MM.1S (cell line): Measurements from ENCODE around the gene HPGDS.

ENCODE experiments used
- DNase-seq: peaks from one replicate; pipeline ENCODE4 v3.0.0-alpha.2; 2015
- H2AFZ ChIP-seq: fragments of 300-600 bp; sonication (generic); 2 replicates; pipeline ENCODE4 v1.6.0; 2016; ENCODE audit warnings: antibody characterized with exemption, low read length
- H3F3A ChIP-seq: fragments of 300-600 bp; sonication (generic); 2 replicates; pipeline ENCODE4 v1.6.1; 2016; ENCODE audit warnings: mild to moderate bottlenecking, antibody characterized with exemption, low read length, moderate library complexity, mixed read lengths; ENCODE audit not compliant: insufficient read depth
- H3K27ac ChIP-seq: fragments of 300-600 bp; sonication (generic); 2 replicates; pipeline ENCODE4 v1.5.1; 2016; ENCODE audit warnings: mild to moderate bottlenecking, low read length
- H3K27me3 ChIP-seq: fragments of 300-600 bp; sonication (generic); replicated peaks from 2 replicates; pipeline ENCODE4 v1.6.0; 2016; ENCODE audit warnings: low read length; ENCODE audit not compliant: insufficient read depth
- H3K36me3 ChIP-seq: fragments of 300-600 bp; sonication (generic); replicated peaks from 2 replicates; pipeline ENCODE4 v1.6.1; 2016; ENCODE audit warnings: mild to moderate bottlenecking, low read length, mixed read lengths; ENCODE audit not compliant: insufficient read depth
- H3K4me1 ChIP-seq: fragments of 300-600 bp; sonication (generic); 2 replicates; pipeline ENCODE4 v1.6.1; 2016; ENCODE audit warnings: low read length, mixed read lengths
- H3K4me2 ChIP-seq: fragments of 300-600 bp; sonication (generic); 2 replicates; pipeline ENCODE4 v1.6.0; 2016; ENCODE audit warnings: low read depth, low read length
- H3K4me3 ChIP-seq: fragments of 300-600 bp; sonication (generic); 2 replicates; pipeline ENCODE4 v1.5.1; 2016; ENCODE audit warnings: low read length, mixed read lengths
- H3K79me2 ChIP-seq: fragments of 300-600 bp; sonication (generic); 2 replicates; pipeline ENCODE4 v1.6.1; 2016; ENCODE audit warnings: mixed run types, low read length, mixed read lengths
- H3K9ac ChIP-seq: fragments of 300-600 bp; sonication (generic); 2 replicates; pipeline ENCODE4 v1.6.1; 2016; ENCODE audit warnings: low read length, mixed read lengths
- H3K9me2 ChIP-seq: fragments of 300-600 bp; sonication (generic); replicated peaks from 2 replicates; pipeline ENCODE4 v1.6.1; 2016; ENCODE audit warnings: mild to moderate bottlenecking, low read length, mixed read lengths; ENCODE audit not compliant: insufficient read depth
- H3K9me3 ChIP-seq: fragments of 300-600 bp; sonication (generic); replicated peaks from 2 replicates; pipeline ENCODE4 v1.6.1; 2016; ENCODE audit warnings: mild to moderate bottlenecking, low read length, mixed read lengths; ENCODE audit not compliant: insufficient read depth
- H4K20me1 ChIP-seq: fragments of 300-600 bp; sonication (generic); 2 replicates; pipeline ENCODE4 v1.6.1; 2016; ENCODE audit warnings: mild to moderate bottlenecking, low read length, moderate library complexity, mixed read lengths; ENCODE audit not compliant: insufficient read depth
- EZH2 ChIP-seq: fragments of 300-600 bp; sonication (generic); optimal IDR thresholded peaks from 2 replicates; pipeline ENCODE3; 2017; ENCODE audit warnings: low read depth, mild to moderate bottlenecking, antibody characterized with exemption, low read length, mixed read lengths
- EZH2phosphoT487 ChIP-seq: fragments of 300-600 bp; sonication (generic); IDR thresholded peaks from 2 replicates; pipeline ENCODE4 v1.6.1; 2018; ENCODE audit warnings: antibody characterized with exemption, low read length
- TF ChIP-seq, protein P1 (sequence below): fragments of 300-600 bp; sonication (generic); IDR thresholded peaks from 2 replicates; pipeline ENCODE4 v1.5.1; 2016; ENCODE audit warnings: antibody characterized with exemption, low read length, mixed read lengths

The HPGDS gene

GRCh38 chr4:94277534-94277933, 65.1 kb downstream of the HPGDS start:
- no peak overlapping the region for H3K27ac ChIP-seq
- H3K27me3 ChIP-seq: no peaks in the 10 kb centered on the region
- no peaks in the 10 kb centered on the region for H3K9me3 ChIP-seq
- H4K20me1 ChIP-seq: no peaks in the 10 kb centered on the region
- no peak overlapping the region for H2AFZ ChIP-seq
- H3K4me2 ChIP-seq: no peak overlapping the region
- H3K4me3 ChIP-seq: no peak overlapping the region
- H3K36me3 ChIP-seq: peaks cover 17% of the 10 kb centered on the region; the same call in 1 of the 2 replicates
- no peak overlapping the region for H3K9ac ChIP-seq
- H3K4me1 ChIP-seq: no peaks in the 10 kb centered on the region
- no peaks in the 10 kb centered on the region for H3K9me2 ChIP-seq
- no peaks in the 10 kb centered on the region for H3F3A ChIP-seq
- no peak for TF ChIP-seq EZH2
- TF ChIP-seq EZH2phosphoT487: no peak
- TF ChIP-seq, protein P1, sequence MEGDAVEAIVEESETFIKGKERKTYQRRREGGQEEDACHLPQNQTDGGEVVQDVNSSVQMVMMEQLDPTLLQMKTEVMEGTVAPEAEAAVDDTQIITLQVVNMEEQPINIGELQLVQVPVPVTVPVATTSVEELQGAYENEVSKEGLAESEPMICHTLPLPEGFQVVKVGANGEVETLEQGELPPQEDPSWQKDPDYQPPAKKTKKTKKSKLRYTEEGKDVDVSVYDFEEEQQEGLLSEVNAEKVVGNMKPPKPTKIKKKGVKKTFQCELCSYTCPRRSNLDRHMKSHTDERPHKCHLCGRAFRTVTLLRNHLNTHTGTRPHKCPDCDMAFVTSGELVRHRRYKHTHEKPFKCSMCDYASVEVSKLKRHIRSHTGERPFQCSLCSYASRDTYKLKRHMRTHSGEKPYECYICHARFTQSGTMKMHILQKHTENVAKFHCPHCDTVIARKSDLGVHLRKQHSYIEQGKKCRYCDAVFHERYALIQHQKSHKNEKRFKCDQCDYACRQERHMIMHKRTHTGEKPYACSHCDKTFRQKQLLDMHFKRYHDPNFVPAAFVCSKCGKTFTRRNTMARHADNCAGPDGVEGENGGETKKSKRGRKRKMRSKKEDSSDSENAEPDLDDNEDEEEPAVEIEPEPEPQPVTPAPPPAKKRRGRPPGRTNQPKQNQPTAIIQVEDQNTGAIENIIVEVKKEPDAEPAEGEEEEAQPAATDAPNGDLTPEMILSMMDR: no peak
- no peaks in the 10 kb centered on the region for H3K79me2 ChIP-seq
- no peak for DNase-seq

DNA sequence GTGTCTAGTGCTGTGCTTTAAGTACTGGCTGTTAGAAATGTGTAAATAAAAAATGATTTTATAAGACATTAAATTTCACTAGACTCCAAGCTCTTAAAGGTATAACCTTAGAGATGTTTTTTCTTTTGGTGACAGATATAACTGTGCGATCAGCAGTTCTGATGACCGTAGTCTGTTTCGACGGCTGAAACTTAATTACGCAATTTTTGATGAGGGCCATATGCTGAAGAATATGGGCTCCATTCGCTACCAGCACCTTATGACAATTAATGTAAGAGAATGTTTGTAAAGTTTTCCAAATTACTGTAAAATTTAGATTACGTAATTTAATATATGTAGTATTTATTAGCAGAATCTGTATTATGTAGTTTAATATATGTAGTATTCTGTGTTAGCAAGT, 66.4 kb downstream of the HPGDS start:
- Histone ChIP-seq H3K79me2 (no peaks in the 10 kb centered on the region), H3F3A (no peaks in the 10 kb centered on the region), H4K20me1 (no peaks in the 10 kb centered on the region), H3K27me3 (no peaks in the 10 kb centered on the region), H3K4me1 (no peaks in the 10 kb centered on the region), H3K27ac (no peak overlapping the region), H3K9ac (no peak overlapping the region), H3K4me3 (no peak overlapping the region), H3K9me2 (no peaks in the 10 kb centered on the region), H3K4me2 (no peak overlapping the region), H2AFZ (no peak overlapping the region), H3K9me3 (no peaks in the 10 kb centered on the region), H3K36me3 (peaks cover 15% of the 10 kb centered on the region; the same call in 1 of the 2 replicates)
- TF ChIP-seq, protein P1: no peak
- TF ChIP-seq EZH2 (no peak), EZH2phosphoT487 (no peak)
- no peak for DNase-seq

- Histone ChIP-seq H4K20me1 (no peaks in the 10 kb centered on the region), H3K4me1 (no peaks in the 10 kb centered on the region), H3K9me3 (no peaks in the 10 kb centered on the region), H3K36me3 (0 out of 2 replicates have a peak, but pooled peaks cover 8% of the 10 kb centered on the region), H3K9me2 (no peaks in the 10 kb centered on the region), H3K9ac (no peak overlapping the region), H3K27me3 (no peaks in the 10 kb centered on the region), H2AFZ (no peak overlapping the region), H3K4me3 (no peak overlapping the region), H3K79me2 (no peaks in the 10 kb centered on the region), H3K27ac (no peak overlapping the region), H3F3A (no peaks in the 10 kb centered on the region), H3K4me2 (no peak overlapping the region)
- DNase-seq: no peak
- TF ChIP-seq, protein P1: no peak
- no peak for TF ChIP-seq EZH2phosphoT487
- no peak for TF ChIP-seq EZH2
Observed at GRCh38 chr4:94274912-94275311, 67.7 kb downstream of the HPGDS start.
